HEK293 (cell line): ENCODE data around the gene ZNF569.

Source experiments
- BCL6B ChIP-seq: fragments of 450-650 bp; formaldehyde crosslinking; IDR thresholded peaks from 2 replicates; pipeline ENCODE4 v1.5.1; 2017; ENCODE audit warnings: missing biosample characterization, missing genetic modification characterization
- HOXD13 ChIP-seq: sonication (generic); formaldehyde crosslinking; IDR thresholded peaks from 2 replicates; pipeline ENCODE4 v1.8.0; 2022; ENCODE audit warnings: missing genetic modification reagents, borderline replicate concordance
- REST ChIP-seq: fragments of 450-650 bp; formaldehyde crosslinking; IDR thresholded peaks from 2 replicates; pipeline ENCODE4 v1.5.1; 2016; ENCODE audit warnings: missing biosample characterization, missing genetic modification characterization
- SALL2 ChIP-seq: fragments of 450-650 bp; formaldehyde crosslinking; IDR thresholded peaks from 2 replicates; pipeline ENCODE4 v1.5.0; 2017; ENCODE audit warnings: missing biosample characterization, mild to moderate bottlenecking, missing genetic modification characterization, borderline replicate concordance
- SCRT2 ChIP-seq: fragments of 450-650 bp; formaldehyde crosslinking; IDR thresholded peaks from 2 replicates; pipeline ENCODE4 v1.5.1; 2016; ENCODE audit warnings: missing biosample characterization, missing genetic modification characterization
- SP3 ChIP-seq: fragments of 450-650 bp; formaldehyde crosslinking; IDR thresholded peaks from 2 replicates; pipeline ENCODE4 v1.5.1; 2016; ENCODE audit warnings: missing biosample characterization, missing genetic modification characterization
- YY1 ChIP-seq: fragments of 450-650 bp; formaldehyde crosslinking; IDR thresholded peaks from 2 replicates; pipeline ENCODE4 v1.5.1; 2018; ENCODE audit warnings: missing biosample characterization, missing genetic modification characterization
- ZFP41 ChIP-seq: fragments of 450-650 bp; formaldehyde crosslinking; IDR thresholded peaks from 2 replicates; pipeline ENCODE4 v1.5.1; 2016; ENCODE audit warnings: missing biosample characterization, missing genetic modification characterization, borderline replicate concordance
- ZNF133 ChIP-seq: fragments of 450-650 bp; formaldehyde crosslinking; IDR thresholded peaks from 2 replicates; pipeline ENCODE4 v1.5.1; 2016; ENCODE audit warnings: missing biosample characterization, missing genetic modification characterization
- ZNF140 ChIP-seq: fragments of 450-650 bp; formaldehyde crosslinking; IDR thresholded peaks from 2 replicates; pipeline ENCODE4 v1.5.1; 2016; ENCODE audit warnings: missing biosample characterization, missing genetic modification characterization
- ZNF184 ChIP-seq: fragments of 450-650 bp; IDR thresholded peaks from 2 replicates; pipeline ENCODE4 v1.5.1; 2018; ENCODE audit warnings: missing biosample characterization, mild to moderate bottlenecking, missing genetic modification characterization
- ZNF19 ChIP-seq: fragments of 450-650 bp; formaldehyde crosslinking; IDR thresholded peaks from 2 replicates; pipeline ENCODE4; 2016; ENCODE audit warnings: missing biosample characterization, missing genetic modification characterization, low read depth
- ZNF211 ChIP-seq: fragments of 450-650 bp; formaldehyde crosslinking; IDR thresholded peaks from 2 replicates; pipeline ENCODE4 v1.5.1; 2016; ENCODE audit warnings: low read depth, missing biosample characterization, missing genetic modification characterization
- ZNF214 ChIP-seq: fragments of 450-650 bp; formaldehyde crosslinking; IDR thresholded peaks from 2 replicates; pipeline ENCODE4 v1.5.1; 2017; ENCODE audit warnings: missing biosample characterization, mild to moderate bottlenecking, missing genetic modification characterization, borderline replicate concordance
- ZNF221 ChIP-seq: fragments of 450-650 bp; formaldehyde crosslinking; IDR thresholded peaks from 2 replicates; pipeline ENCODE4 v1.5.1; 2017; ENCODE audit warnings: missing biosample characterization, missing genetic modification characterization, borderline replicate concordance
- ZNF350 ChIP-seq: fragments of 450-650 bp; formaldehyde crosslinking; IDR thresholded peaks from 2 replicates; pipeline ENCODE4 v1.5.0; 2017; ENCODE audit warnings: missing biosample characterization, mild to moderate bottlenecking, missing genetic modification characterization
- ZNF37A ChIP-seq: fragments of 450-650 bp; IDR thresholded peaks from 2 replicates; pipeline ENCODE4 v1.5.1; 2018; ENCODE audit warnings: missing biosample characterization, missing genetic modification characterization
- ZNF521 ChIP-seq: fragments of 450-650 bp; formaldehyde crosslinking; IDR thresholded peaks from 2 replicates; pipeline ENCODE4 v1.5.1; 2017; ENCODE audit warnings: missing biosample characterization, mild to moderate bottlenecking, missing genetic modification characterization
- ZNF560 ChIP-seq: fragments of 450-650 bp; formaldehyde crosslinking; IDR thresholded peaks from 2 replicates; pipeline ENCODE4 v1.5.1; 2017; ENCODE audit warnings: missing biosample characterization, missing genetic modification characterization, borderline replicate concordance
- ZNF623 ChIP-seq: fragments of 450-650 bp; formaldehyde crosslinking; IDR thresholded peaks from 2 replicates; pipeline ENCODE4 v1.5.1; 2016; ENCODE audit warnings: missing biosample characterization, missing genetic modification characterization
- ZNF670 ChIP-seq: fragments of 450-650 bp; formaldehyde crosslinking; IDR thresholded peaks from 2 replicates; pipeline ENCODE4 v1.5.1; 2016; ENCODE audit warnings: missing biosample characterization, missing genetic modification characterization, low read depth
- ZNF747 ChIP-seq: fragments of 450-650 bp; formaldehyde crosslinking; IDR thresholded peaks from 2 replicates; pipeline ENCODE4 v1.5.1; 2016; ENCODE audit warnings: missing biosample characterization, missing genetic modification characterization
- ZNF791 ChIP-seq: fragments of 450-650 bp; formaldehyde crosslinking; IDR thresholded peaks from 2 replicates; pipeline ENCODE4 v1.5.1; 2016; ENCODE audit warnings: missing biosample characterization, missing genetic modification characterization
- ZNF830 ChIP-seq: fragments of 450-650 bp; IDR thresholded peaks from 2 replicates; pipeline ENCODE4 v1.5.0; 2018; ENCODE audit warnings: missing biosample characterization, missing genetic modification characterization, low read depth, mild to moderate bottlenecking, moderate library complexity
- ZSCAN23 ChIP-seq: fragments of 450-650 bp; formaldehyde crosslinking; IDR thresholded peaks from 2 replicates; pipeline ENCODE4 v1.5.1; 2016; ENCODE audit warnings: missing biosample characterization, missing genetic modification characterization
- ZSCAN5A ChIP-seq: fragments of 450-650 bp; formaldehyde crosslinking; IDR thresholded peaks from 2 replicates; pipeline ENCODE4 v1.5.1; 2016; ENCODE audit warnings: missing biosample characterization, missing genetic modification characterization
- TF ChIP-seq, protein P1 (sequence below): fragments of 450-650 bp; IDR thresholded peaks from 2 replicates; pipeline ENCODE4 v1.5.1; 2018; ENCODE audit warnings: missing biosample characterization, missing genetic modification characterization
- TF ChIP-seq, protein P2 (sequence below): fragments of 450-650 bp; formaldehyde crosslinking; IDR thresholded peaks from 2 replicates; pipeline ENCODE4 v1.5.1; 2016; ENCODE audit warnings: missing biosample characterization, missing genetic modification characterization, low read depth
- TF ChIP-seq, protein P3 (sequence below): fragments of 450-650 bp; formaldehyde crosslinking; IDR thresholded peaks from 2 replicates; pipeline ENCODE4 v1.5.1; 2016; ENCODE audit warnings: missing biosample characterization, missing genetic modification characterization

The ZNF569 gene

GRCh38 chr19:37466798-37467607 is at the start of gene ZNF569 (continued):
- peak; percentile 80 for TF ChIP-seq ZNF350 (tag by site-specific recombination)
- no peak for TF ChIP-seq ZNF830 (tag by site-specific recombination)
- TF ChIP-seq SCRT2 (tag by site-specific recombination) = peak; percentile 99
- TF ChIP-seq ZSCAN5A (tag by site-specific recombination) = peak; percentile 70
- TF ChIP-seq ZNF37A (tag by site-specific recombination) = no peak; the same call in 1 of the 2 replicates
- TF ChIP-seq SALL2 (tag by site-specific recombination) = 0 out of 2 replicates have a peak, but pooled peaks have one; percentile 84
- TF ChIP-seq YY1 (tag by site-specific recombination) = peak; percentile 84
- TF ChIP-seq ZNF747 (tag by site-specific recombination) = no peak
- TF ChIP-seq SP3 (tag by site-specific recombination) = peak; percentile 92
- no peak for TF ChIP-seq ZNF791
- TF ChIP-seq, protein P1, sequence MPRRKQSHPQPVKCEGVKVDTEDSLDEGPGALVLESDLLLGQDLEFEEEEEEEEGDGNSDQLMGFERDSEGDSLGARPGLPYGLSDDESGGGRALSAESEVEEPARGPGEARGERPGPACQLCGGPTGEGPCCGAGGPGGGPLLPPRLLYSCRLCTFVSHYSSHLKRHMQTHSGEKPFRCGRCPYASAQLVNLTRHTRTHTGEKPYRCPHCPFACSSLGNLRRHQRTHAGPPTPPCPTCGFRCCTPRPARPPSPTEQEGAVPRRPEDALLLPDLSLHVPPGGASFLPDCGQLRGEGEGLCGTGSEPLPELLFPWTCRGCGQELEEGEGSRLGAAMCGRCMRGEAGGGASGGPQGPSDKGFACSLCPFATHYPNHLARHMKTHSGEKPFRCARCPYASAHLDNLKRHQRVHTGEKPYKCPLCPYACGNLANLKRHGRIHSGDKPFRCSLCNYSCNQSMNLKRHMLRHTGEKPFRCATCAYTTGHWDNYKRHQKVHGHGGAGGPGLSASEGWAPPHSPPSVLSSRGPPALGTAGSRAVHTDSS (tag by site-specific recombination) = 0 out of 2 replicates have a peak, but pooled peaks have one; percentile 34
- no peak for TF ChIP-seq ZFP41 (tag by site-specific recombination)
- TF ChIP-seq ZNF211 = 0 out of 2 replicates have a peak, but pooled peaks have one; percentile 10
- no peak for TF ChIP-seq HOXD13 (CRISPR knock-in tag)
- peak; percentile 53; the same call in 1 of the 2 replicates for TF ChIP-seq ZSCAN23 (tag by site-specific recombination)
- TF ChIP-seq REST (tag by site-specific recombination) = peak; percentile 46; the same call in 1 of the 2 replicates
- TF ChIP-seq ZNF214 = no peak
- TF ChIP-seq, protein P2, sequence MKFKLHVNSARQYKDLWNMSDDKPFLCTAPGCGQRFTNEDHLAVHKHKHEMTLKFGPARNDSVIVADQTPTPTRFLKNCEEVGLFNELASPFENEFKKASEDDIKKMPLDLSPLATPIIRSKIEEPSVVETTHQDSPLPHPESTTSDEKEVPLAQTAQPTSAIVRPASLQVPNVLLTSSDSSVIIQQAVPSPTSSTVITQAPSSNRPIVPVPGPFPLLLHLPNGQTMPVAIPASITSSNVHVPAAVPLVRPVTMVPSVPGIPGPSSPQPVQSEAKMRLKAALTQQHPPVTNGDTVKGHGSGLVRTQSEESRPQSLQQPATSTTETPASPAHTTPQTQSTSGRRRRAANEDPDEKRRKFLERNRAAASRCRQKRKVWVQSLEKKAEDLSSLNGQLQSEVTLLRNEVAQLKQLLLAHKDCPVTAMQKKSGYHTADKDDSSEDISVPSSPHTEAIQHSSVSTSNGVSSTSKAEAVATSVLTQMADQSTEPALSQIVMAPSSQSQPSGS (tag by site-specific recombination) = no peak
- TF ChIP-seq ZNF133 (tag by site-specific recombination) = no peak; the same call in 1 of the 2 replicates
- TF ChIP-seq ZNF19 = peak; percentile 59; the same call in 1 of the 2 replicates
- TF ChIP-seq ZNF521 (tag by site-specific recombination) = no peak
- peak; percentile 79 for TF ChIP-seq ZNF560 (tag by site-specific recombination)
- TF ChIP-seq ZNF184 (tag by site-specific recombination) = no peak
- no peak for TF ChIP-seq ZNF140
- TF ChIP-seq BCL6B (tag by site-specific recombination) = no peak
- TF ChIP-seq ZNF670 (tag by site-specific recombination) = no peak
- TF ChIP-seq ZNF623 (tag by site-specific recombination) = peak; percentile 28
- TF ChIP-seq, protein P3, sequence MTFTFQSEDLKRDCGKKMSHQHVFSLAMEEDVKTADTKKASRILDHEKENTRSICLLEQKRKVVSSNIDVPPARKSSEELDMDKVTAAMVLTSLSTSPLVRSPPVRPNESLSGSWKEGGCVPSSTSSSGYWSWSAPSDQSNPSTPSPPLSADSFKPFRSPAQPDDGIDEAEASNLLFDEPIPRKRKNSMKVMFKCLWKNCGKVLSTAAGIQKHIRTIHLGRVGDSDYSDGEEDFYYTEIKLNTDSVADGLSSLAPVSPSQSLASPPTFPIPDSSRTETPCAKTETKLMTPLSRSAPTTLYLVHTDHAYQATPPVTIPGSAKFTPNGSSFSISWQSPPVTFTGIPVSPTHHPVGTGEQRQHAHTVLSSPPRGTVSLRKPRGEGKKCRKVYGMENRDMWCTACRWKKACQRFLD (tag by site-specific recombination) = no peak
- TF ChIP-seq ZNF221 (tag by site-specific recombination) = peak; percentile 85
